RWPE1 (cell line): ENCODE data around the gene RFX1.

Experiments
- CTCF ChIA-PET: fragments of 350-600 bp; sonication (Branson Sonifier 250); formaldehyde crosslinking; extraction: SDS; loops from one replicate; lab custom pipeline; 2021; lab: Yijun Ruan, JAX
- POLR2A ChIA-PET: fragments of 400-600 bp; formaldehyde crosslinking; extraction: SDS; loops from one replicate; lab custom pipeline; 2020; ENCODE audit warnings: antibody characterized with exemption; ENCODE audit not compliant: low non-redundant PET; lab: Yijun Ruan, JAX
- DNase-seq: peaks from one replicate; pipeline ENCODE4 v3.0.0; 2012; ENCODE audit warnings: low spot score
- H3K27ac ChIP-seq: fragments of 450-650 bp; 2 replicates; pipeline ENCODE4 v1.5.1; 2017
- CTCF ChIP-seq: fragments of 450-650 bp; conservative IDR thresholded peaks from 2 replicates; pipeline ENCODE4 v1.5.1; 2017; ENCODE audit warnings: low read depth, mild to moderate bottlenecking

RFX1 gene

GRCh38 chr19:13932911-13933393 lies 73.2 kb downstream of the RFX1 start:
- TF ChIP-seq CTCF: no peak
- CTCF ChIA-PET: no interaction called here
- H3K27ac ChIP-seq: peak overlapping the region; percentile 64
- POLR2A ChIA-PET: no interaction called here
- DNase-seq: no peak

GRCh38 chr19:13932149-13932637 lies 73.9 kb downstream of the RFX1 start:
- CTCF ChIA-PET: interaction anchor here (0.8 kb wide), 1 partner anchor 127 kb away, joined by 4 read pairs; no protein-coding TSS in a partner anchor
- no peak for TF ChIP-seq CTCF

GRCh38 chr19:13931391-13932148 lies 74.5 kb downstream of the RFX1 start:
- TF ChIP-seq CTCF: no peak
- no peak for DNase-seq
- ChIA-PET POLR2A (no interaction called here), CTCF (interaction anchor here (0.8 kb wide), 1 partner anchor 127 kb away, joined by 4 read pairs; no protein-coding TSS in a partner anchor)
- H3K27ac ChIP-seq: peak overlapping the region; percentile 64

More at GRCh38 chr19:13932149-13932637, 73.9 kb downstream of the RFX1 start:
- H3K27ac ChIP-seq: peak overlapping the region; percentile 64
- DNase-seq: no peak
- POLR2A ChIA-PET: no interaction called here

- ChIA-PET CTCF (no interaction called here), POLR2A (no interaction called here)
- no peak for DNase-seq
- TF ChIP-seq CTCF: no peak
- H3K27ac ChIP-seq: peak overlapping the region; percentile 64
Measured at GRCh38 chr19:13930402-13930801, 75.7 kb downstream of the RFX1 start.

GRCh38 chr19:13929956-13930355 lies 76.2 kb downstream of the RFX1 start:
- TF ChIP-seq CTCF: no peak
- CTCF ChIA-PET: no interaction called here
- POLR2A ChIA-PET: no interaction called here
- no peak for DNase-seq
- peak overlapping the region; percentile 64 for H3K27ac ChIP-seq

GRCh38 chr19:13929340-13929739 lies 76.8 kb downstream of the RFX1 start:
- peak overlapping the region; percentile 40 for H3K27ac ChIP-seq
- CTCF ChIA-PET: no interaction called here
- TF ChIP-seq CTCF: no peak
- DNase-seq: no peak
- POLR2A ChIA-PET: no interaction called here
